GM19467 (cell line): ENCODE data around the gene LGR5.

ENCODE experiments used
- ATAC-seq: cut with Tn5 transposase; IDR thresholded peaks from one replicate; pipeline ENCODE4 v1.9.1; 2021; ENCODE audit warnings: mild to moderate bottlenecking, moderate library complexity; ENCODE audit not compliant: unreplicated experiment

The LGR5 gene

GRCh38 chr12:71436696-71437095 lies 2.9 kb upstream of the LGR5 start:
- ATAC-seq, result no peak

DNA sequence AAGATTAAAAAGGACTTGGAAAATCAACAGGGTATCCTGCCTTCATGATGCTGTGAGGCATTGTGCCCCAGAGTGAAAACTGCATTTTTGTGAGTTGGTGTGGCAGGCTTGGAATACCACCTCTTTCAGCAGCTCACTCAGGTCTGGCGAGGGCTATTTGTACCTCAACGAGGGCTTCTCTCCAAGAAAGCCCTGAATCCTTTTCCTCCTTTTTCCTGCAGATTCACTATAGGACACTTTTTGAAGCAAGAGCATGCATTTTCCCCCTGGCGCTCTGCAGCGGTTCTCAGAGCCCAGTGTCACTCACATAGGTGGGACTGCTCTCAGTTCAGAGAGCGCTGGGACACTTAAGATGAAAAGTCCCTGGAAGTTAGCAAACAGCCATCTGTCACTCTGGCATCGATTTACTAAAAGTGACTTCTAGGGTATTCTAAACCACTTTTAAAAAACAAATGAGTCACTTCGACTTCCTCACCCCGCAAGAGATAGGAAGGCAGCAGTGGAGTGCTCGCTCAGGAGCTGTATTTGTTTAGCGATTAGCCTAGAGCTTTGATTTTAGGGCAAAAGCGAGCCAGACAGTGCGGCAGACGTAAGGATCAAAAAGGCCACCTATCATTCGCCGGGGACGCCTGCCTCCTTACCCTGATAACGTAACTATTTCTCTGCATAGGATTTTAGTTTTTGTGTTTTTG lies 782 bp upstream of the LGR5 start:
- no peak for ATAC-seq

DNA sequence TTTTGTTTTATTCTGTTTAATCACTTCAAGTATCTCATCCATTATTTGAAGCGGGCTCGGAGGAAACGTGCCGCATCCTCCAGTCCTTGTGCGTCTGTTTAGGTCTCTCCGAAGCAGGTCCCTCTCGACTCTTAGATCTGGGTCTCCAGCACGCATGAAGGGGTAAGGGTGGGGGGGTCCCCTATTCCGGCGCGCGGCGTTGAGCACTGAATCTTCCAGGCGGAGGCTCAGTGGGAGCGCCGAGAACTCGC lies 311 bp upstream of the LGR5 start:
- ATAC-seq, result no peak

DNA sequence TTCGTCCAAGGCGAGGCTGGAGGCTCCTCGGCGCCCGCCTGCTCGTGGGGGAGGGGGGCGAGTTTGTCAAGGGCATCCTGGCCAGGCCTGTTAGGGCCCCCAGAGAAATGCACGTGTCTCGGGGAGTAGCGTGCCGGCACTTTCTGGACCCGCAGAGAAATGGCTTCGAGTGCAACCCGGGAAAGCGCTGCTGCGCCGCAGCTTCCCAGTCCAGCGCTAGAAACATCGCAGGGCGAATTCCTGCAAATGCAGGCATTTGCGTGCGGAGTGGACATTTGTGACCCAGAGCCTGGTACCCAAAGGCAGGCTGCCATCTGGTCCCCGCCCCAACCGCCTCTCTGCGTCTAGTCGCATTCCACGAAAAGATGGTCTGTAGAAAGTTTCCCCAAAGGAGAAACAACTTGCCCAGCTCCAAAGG lies 756 bp downstream of the LGR5 start:
- ATAC-seq, result no peak

DNA sequence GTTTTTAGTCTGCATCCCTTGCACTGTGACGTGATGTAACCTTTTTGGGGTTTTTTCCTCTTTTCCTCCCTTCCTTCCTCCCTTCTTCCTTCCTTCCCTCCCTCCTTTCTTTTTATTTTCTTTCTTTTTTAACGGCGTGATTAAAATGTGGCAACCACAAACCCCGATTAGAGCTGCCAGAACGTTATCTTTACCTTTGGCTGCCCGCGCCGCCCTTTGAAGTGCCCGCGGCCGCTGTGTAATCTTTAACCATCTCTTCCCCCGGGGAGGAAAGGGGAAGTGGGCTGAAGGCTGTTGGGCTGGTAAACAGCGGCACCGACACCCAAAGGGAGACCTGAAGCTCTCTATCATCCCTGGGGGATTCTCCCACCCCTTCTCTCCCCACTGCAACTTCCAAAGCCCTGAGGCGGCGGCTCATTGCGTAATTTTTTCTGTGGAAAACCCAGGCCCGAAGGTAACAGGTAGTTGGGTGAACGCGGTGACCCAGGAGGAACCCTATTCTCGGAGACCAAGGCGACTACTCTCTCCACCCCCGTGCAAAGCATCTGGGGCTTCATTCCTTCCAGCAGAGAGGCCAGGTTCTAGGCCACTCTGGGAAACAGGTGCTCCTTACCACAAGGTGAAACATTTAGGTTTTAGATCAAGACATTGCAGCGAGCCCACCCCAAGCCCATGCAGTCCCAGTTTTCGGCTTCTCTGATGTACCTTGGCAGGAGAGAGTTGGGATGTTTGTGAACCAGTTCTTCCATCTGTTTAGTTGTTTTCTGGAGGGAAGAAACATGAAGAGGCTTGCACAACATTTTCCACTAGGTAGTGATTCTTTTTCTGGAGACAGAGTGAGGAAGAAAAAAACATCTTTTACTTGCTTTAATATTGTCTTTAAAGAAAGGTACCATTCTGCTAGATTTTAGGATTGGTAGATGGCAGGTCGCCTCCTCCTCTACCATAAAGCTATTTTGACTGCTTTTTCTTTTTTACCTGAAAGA lies 1.5 kb downstream of the LGR5 start:
- peak; percentile 70 for ATAC-seq

DNA sequence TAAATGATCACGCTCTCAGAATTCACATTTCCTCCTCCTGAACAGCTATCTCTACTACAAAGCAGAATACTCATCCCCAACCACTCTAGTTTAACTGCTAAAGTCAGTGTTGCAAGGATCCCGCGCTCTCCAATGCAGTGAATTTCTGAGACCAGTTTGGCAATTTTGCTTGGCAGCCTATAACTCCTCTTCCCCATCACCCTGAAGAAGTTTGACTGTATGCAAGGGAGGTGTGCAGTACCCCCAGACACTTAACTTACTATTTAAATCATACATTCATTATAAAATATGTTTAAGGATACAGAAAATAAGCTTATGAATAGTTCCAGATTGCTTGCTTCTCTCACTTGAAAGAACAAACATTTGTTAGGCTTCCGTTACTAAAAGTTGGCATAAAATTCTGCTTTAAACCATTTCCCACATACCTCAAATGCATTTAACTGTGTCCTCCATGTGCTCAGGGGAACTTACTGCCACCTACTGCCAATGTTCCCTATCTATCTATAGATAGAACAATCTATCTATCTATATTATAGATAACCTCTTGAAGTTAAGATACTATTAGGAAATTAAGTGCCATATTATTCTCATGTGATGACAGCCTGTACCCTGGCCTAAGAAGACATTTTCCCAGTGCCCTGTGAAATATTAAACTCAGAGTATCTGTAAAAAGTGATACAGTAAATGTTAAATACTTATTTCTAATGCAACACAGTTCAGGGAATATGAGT lies 2.4 kb downstream of the LGR5 start:
- ATAC-seq, result no peak

DNA sequence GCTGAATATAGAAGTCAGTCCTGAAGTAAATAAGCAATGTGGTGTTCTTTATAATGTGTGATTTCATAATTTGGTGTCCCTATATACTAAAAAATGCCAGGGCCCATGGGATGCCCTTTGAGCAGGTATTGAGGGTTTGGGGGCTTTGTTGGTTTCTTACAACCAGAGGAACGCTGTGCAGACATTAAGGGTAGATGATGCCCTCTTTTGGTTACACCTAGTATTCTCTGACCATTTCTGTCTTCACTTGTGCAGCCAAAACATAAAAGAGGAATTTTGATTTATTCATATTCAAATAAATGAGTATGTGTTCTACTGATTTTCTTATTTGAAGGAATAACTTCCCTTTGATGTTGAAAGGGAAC lies 3.0 kb downstream of the LGR5 start:
- ATAC-seq, result no peak

- ATAC-seq, result no peak
Observed at GRCh38 chr12:71445071-71445470, 5.5 kb downstream of the LGR5 start.

- ATAC-seq, result no peak
Observed at GRCh38 chr12:71447691-71448132, 8.1 kb downstream of the LGR5 start.

GRCh38 chr12:71448150-71448581 lies 8.6 kb downstream of the LGR5 start:
- ATAC-seq, result no peak

DNA sequence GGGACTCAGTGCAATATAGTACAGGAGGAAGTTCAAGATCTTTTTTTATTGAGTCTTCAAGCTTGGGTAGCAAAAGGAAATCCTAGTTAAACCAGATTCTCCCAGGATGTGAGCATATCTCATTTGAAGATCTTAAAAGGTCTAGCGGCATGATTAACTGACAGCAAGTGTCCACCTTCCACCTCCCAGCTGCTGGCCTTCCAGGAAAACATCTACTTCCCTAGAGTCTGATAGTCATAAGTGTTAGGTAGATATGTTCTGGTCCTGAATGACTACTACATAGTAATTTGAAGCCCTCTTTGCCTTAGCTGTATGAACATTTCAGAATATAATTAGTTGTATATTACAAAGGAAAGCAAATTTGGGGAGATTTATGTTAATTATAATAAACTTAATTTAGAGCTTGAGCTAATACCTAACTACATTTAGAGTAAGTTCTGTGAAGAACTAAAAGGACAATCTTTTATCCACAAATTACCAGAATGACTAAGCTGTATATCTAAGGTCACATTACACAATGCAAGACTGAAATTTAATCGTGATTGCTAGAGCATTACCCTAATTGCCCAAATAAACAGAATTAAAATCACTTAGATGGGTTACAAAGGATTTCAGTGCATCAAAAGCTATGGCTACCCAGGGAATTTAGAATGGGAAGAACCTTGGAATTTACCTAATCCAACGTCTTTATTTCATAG lies 9.9 kb downstream of the LGR5 start:
- no peak for ATAC-seq

- ATAC-seq, result no peak
Observed at GRCh38 chr12:71452006-71452405, 12.4 kb downstream of the LGR5 start.

- ATAC-seq, result no peak
Observed at GRCh38 chr12:71455028-71455737, 15.6 kb downstream of the LGR5 start.

- ATAC-seq, result no peak
Observed at GRCh38 chr12:71456316-71456715, 16.7 kb downstream of the LGR5 start.

GRCh38 chr12:71456990-71457389 lies 17.4 kb downstream of the LGR5 start:
- ATAC-seq, result no peak

- ATAC-seq, result no peak
Observed at GRCh38 chr12:71460318-71460717, 20.7 kb downstream of the LGR5 start.

DNA sequence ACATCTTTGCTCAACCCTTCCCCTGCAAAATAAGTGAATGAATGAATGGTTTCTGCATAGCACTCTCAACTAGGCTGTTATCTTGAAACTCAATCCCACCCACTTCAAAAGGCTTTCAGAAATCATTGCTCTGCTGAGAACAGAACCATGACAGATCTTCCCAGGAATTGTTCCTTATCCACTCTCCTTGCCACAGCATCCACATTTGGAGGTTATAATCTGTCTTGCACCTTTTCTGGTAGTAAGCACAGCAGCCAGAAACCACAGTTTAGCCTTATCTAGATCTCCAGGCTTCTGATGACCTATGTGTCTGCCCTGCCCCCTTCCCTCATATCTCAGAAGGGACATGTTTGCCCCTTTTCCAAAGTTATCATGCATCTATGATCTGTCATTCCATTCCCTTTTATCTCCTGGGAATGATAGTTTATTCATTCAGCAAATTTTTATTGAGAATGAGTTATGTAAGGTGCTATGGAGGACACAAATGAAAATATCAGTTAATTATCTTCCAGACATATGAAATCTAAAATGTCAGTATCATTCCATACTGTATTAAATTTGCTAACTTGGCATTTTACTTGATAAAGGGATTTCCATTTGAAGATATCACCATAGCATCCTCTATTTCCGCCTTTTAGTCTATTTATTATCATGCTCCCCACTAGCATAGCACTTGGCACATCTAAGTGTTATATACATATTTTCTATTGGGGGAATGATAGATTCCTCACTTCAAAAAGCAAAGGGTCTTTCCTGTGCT lies 21.4 kb downstream of the LGR5 start:
- ATAC-seq, result no peak

DNA sequence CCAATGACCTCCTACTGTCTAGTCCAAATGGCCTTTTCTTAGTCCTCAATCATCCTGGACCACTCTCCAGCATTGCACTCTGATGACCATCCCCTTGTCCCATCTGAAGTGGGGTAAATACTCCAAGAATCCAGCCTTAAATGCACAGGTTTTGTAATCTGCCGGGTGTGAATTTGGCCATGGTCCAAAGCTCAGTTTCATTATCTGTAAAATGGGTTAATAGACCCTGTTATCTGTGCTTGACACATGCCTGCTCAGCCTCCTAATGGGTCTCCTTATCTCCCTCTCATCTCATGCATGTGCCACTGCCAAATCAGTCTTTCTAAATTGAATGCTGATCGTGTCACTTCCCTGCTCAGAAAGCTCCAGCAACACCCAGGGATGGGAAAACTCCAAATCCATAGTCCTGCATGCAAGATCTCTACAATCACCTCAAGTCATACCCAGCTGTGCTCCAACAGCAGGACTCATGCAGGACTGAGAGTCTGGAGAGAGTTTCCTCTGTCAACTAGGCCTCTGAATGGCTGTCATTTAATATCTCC lies 22.3 kb downstream of the LGR5 start:
- no peak for ATAC-seq

GRCh38 chr12:71465796-71466195 lies 26.2 kb downstream of the LGR5 start:
- no peak for ATAC-seq
